Measurements from ENCODE around the gene ASPHD2.

The ASPHD2 gene

GRCh38 chr22:26445577-26446275 lies 16.7 kb downstream of the ASPHD2 start:
- peaks cover 4% of the 10 kb centered on the region for H3K36me3 Mint-ChIP-seq
- no peak overlapping the region for H3K27ac Mint-ChIP-seq
- no peaks in the 10 kb centered on the region for H3K9me3 Mint-ChIP-seq
- no peaks in the 10 kb centered on the region for H3K27me3 Mint-ChIP-seq
- CTCF ChIA-PET, result no interaction called here
- DNase-seq, result no peak
- H3K4me3 Mint-ChIP-seq, result no peak overlapping the region
- peaks cover 2% of the 10 kb centered on the region for H3K4me1 Mint-ChIP-seq

GRCh38 chr22:26446808-26447515 lies 17.9 kb downstream of the ASPHD2 start:
- Mint-ChIP-seq H3K4me3 (no peak overlapping the region), H3K27me3 (no peaks in the 10 kb centered on the region), H3K9me3 (no peaks in the 10 kb centered on the region), H3K36me3 (peaks cover 8% of the 10 kb centered on the region), H3K27ac (no peak overlapping the region), H3K4me1 (peaks cover 2% of the 10 kb centered on the region)
- DNase-seq, result no peak
- CTCF ChIA-PET, result no interaction called here

- Mint-ChIP-seq H3K27me3 (no peaks in the 10 kb centered on the region), H3K4me1 (no peaks in the 10 kb centered on the region), H3K9me3 (no peaks in the 10 kb centered on the region), H3K27ac (peak overlapping the region; percentile 35), H3K36me3 (peaks cover 6% of the 10 kb centered on the region), H3K4me3 (no peak overlapping the region)
- DNase-seq, result no peak
- CTCF ChIA-PET, result no interaction called here
Observed at GRCh38 chr22:26447584-26448329, 18.7 kb downstream of the ASPHD2 start.

GRCh38 chr22:26448334-26448733 lies 19.3 kb downstream of the ASPHD2 start:
- no peak overlapping the region for H3K4me3 Mint-ChIP-seq
- peaks cover 6% of the 10 kb centered on the region for H3K36me3 Mint-ChIP-seq
- CTCF ChIA-PET, result no interaction called here

GRCh38 chr22:26448941-26449340 lies 19.9 kb downstream of the ASPHD2 start:
- H3K27ac Mint-ChIP-seq, result no peak overlapping the region
- no peak for DNase-seq
- no peaks in the 10 kb centered on the region for H3K27me3 Mint-ChIP-seq
- CTCF ChIA-PET, result no interaction called here
- no peaks in the 10 kb centered on the region for H3K4me1 Mint-ChIP-seq
- no peaks in the 10 kb centered on the region for H3K9me3 Mint-ChIP-seq
- H3K4me3 Mint-ChIP-seq, result no peak overlapping the region
- peaks cover 6% of the 10 kb centered on the region for H3K36me3 Mint-ChIP-seq

More at GRCh38 chr22:26448334-26448733, 19.3 kb downstream of the ASPHD2 start:
- no peaks in the 10 kb centered on the region for H3K27me3 Mint-ChIP-seq
- H3K27ac Mint-ChIP-seq, result no peak overlapping the region
- no peaks in the 10 kb centered on the region for H3K9me3 Mint-ChIP-seq
- no peaks in the 10 kb centered on the region for H3K4me1 Mint-ChIP-seq
- no peak for DNase-seq

- Mint-ChIP-seq H3K27me3 (no peaks in the 10 kb centered on the region), H3K4me3 (no peak overlapping the region), H3K9me3 (no peaks in the 10 kb centered on the region), H3K27ac (no peak overlapping the region), H3K36me3 (peaks cover 4% of the 10 kb centered on the region), H3K4me1 (no peaks in the 10 kb centered on the region)
- DNase-seq, result no peak
- CTCF ChIA-PET, result no interaction called here
Observed at GRCh38 chr22:26450453-26451185, 21.6 kb downstream of the ASPHD2 start.

GRCh38 chr22:26452236-26453016 lies 23.4 kb downstream of the ASPHD2 start:
- Mint-ChIP-seq H3K4me1 (no peaks in the 10 kb centered on the region), H3K4me3 (no peak overlapping the region), H3K9me3 (no peaks in the 10 kb centered on the region), H3K27ac (no peak overlapping the region), H3K27me3 (no peaks in the 10 kb centered on the region), H3K36me3 (peaks cover 8% of the 10 kb centered on the region)
- DNase-seq, result no peak
- CTCF ChIA-PET, result interaction anchor here (1.9 kb wide), 1 partner anchor 86 kb away, joined by 6 read pairs; no protein-coding TSS in a partner anchor

GRCh38 chr22:26453216-26453615 lies 24.2 kb downstream of the ASPHD2 start:
- H3K36me3 Mint-ChIP-seq, result peaks cover 12% of the 10 kb centered on the region

GRCh38 chr22:26453812-26454500 lies 24.9 kb downstream of the ASPHD2 start:
- H3K27ac Mint-ChIP-seq, result peak overlapping the region; percentile 49
- no peak overlapping the region for H3K4me3 Mint-ChIP-seq
- H3K4me1 Mint-ChIP-seq, result no peaks in the 10 kb centered on the region
- H3K36me3 Mint-ChIP-seq, result peaks cover 13% of the 10 kb centered on the region
- CTCF ChIA-PET, result interaction anchor here (0.8 to 1.9 kb wide), 2 partner anchors 8 to 87 kb away, joined by 3 to 6 read pairs; no protein-coding TSS in a partner anchor
- no peaks in the 10 kb centered on the region for H3K27me3 Mint-ChIP-seq
- no peaks in the 10 kb centered on the region for H3K9me3 Mint-ChIP-seq
- DNase-seq, result no peak

More at GRCh38 chr22:26453216-26453615, 24.2 kb downstream of the ASPHD2 start:
- no peaks in the 10 kb centered on the region for H3K9me3 Mint-ChIP-seq
- H3K27me3 Mint-ChIP-seq, result no peaks in the 10 kb centered on the region
- no peak for DNase-seq
- CTCF ChIA-PET, result interaction anchor here (0.8 to 1.9 kb wide), 2 partner anchors 9 to 87 kb away, joined by 3 to 6 read pairs; no protein-coding TSS in a partner anchor
- no peak overlapping the region for H3K4me3 Mint-ChIP-seq
- H3K27ac Mint-ChIP-seq, result no peak overlapping the region
- H3K4me1 Mint-ChIP-seq, result no peaks in the 10 kb centered on the region

GRCh38 chr22:26457661-26458272 lies 28.7 kb downstream of the ASPHD2 start:
- CTCF ChIA-PET, result no interaction called here
- H3K4me3 Mint-ChIP-seq, result no peak overlapping the region
- H3K27me3 Mint-ChIP-seq, result no peaks in the 10 kb centered on the region
- H3K9me3 Mint-ChIP-seq, result no peaks in the 10 kb centered on the region
- peaks cover 21% of the 10 kb centered on the region for H3K36me3 Mint-ChIP-seq
- no peak for DNase-seq
- H3K4me1 Mint-ChIP-seq, result no peaks in the 10 kb centered on the region
- H3K27ac Mint-ChIP-seq, result no peak overlapping the region

GRCh38 chr22:26460202-26460601 lies 31.1 kb downstream of the ASPHD2 start:
- no peak overlapping the region for H3K27ac Mint-ChIP-seq
- DNase-seq, result no peak
- no peaks in the 10 kb centered on the region for H3K27me3 Mint-ChIP-seq
- no peaks in the 10 kb centered on the region for H3K4me1 Mint-ChIP-seq
- CTCF ChIA-PET, result interaction anchor here (0.7 to 5.7 kb wide), 12 partner anchors 10 to 161 kb away, joined by 3 to 59 read pairs (median 4); no protein-coding TSS in a partner anchor
- H3K4me3 Mint-ChIP-seq, result no peak overlapping the region
- H3K36me3 Mint-ChIP-seq, result peaks cover 35% of the 10 kb centered on the region
- no peaks in the 10 kb centered on the region for H3K9me3 Mint-ChIP-seq

- no peaks in the 10 kb centered on the region for H3K4me1 Mint-ChIP-seq
- DNase-seq, result peak; percentile 56
- H3K27ac Mint-ChIP-seq, result no peak overlapping the region
- H3K27me3 Mint-ChIP-seq, result no peaks in the 10 kb centered on the region
- CTCF ChIA-PET, result interaction anchor here (0.6 to 5.7 kb wide), 22 partner anchors 8 to 842 kb away, joined by 3 to 59 read pairs (median 5); partner anchors contain the start of genes HPS4 and SRRD
- H3K36me3 Mint-ChIP-seq, result peaks cover 40% of the 10 kb centered on the region
- H3K4me3 Mint-ChIP-seq, result no peak overlapping the region
- H3K9me3 Mint-ChIP-seq, result no peaks in the 10 kb centered on the region
Observed at GRCh38 chr22:26461188-26461810, 32.2 kb downstream of the ASPHD2 start.

Measured in activated naive CD4-positive, alpha-beta T cell treated with anti-CD3 and anti-CD28 coated beads, Interleukin-2, amount 10 ng/mL, durations not matched to agents 7 days and 5 days (primary cell).